22Rv1 (cell line): ENCODE measurements around the gene RANGAP1.

ENCODE experiments used
- H3K27ac ChIP-seq: fragments of 450-650 bp; 2 replicates; pipeline ENCODE4 v1.5.1; 2017
- CTCF ChIP-seq: fragments of 450-650 bp; IDR thresholded peaks from 2 replicates; pipeline ENCODE4 v1.5.1; 2017; ENCODE audit warnings: mild to moderate bottlenecking
- ZFX ChIP-seq: fragments of 450-650 bp; IDR thresholded peaks from 2 replicates; pipeline ENCODE4 v1.6.1; 2017; ENCODE audit warnings: antibody characterized with exemption, borderline replicate concordance

RANGAP1 gene

GRCh38 chr22:41256254-41257253 lies 29.4 kb downstream of the RANGAP1 start:
- no peak for TF ChIP-seq ZFX
- peak; percentile 20 for TF ChIP-seq CTCF
- H3K27ac ChIP-seq = peak overlapping the region; percentile 92

GRCh38 chr22:41254230-41254629 lies 31.8 kb downstream of the RANGAP1 start:
- peak overlapping the region; percentile 92 for H3K27ac ChIP-seq
- TF ChIP-seq CTCF = no peak
- TF ChIP-seq ZFX = no peak

- TF ChIP-seq ZFX (no peak), CTCF (no peak)
- no peak overlapping the region for H3K27ac ChIP-seq
These were observed 33.6 kb downstream of the RANGAP1 start for GRCh38 chr22:41252365-41252764.

- no peak for TF ChIP-seq ZFX
- no peak overlapping the region for H3K27ac ChIP-seq
These were observed 35.9 kb downstream of the RANGAP1 start for GRCh38 chr22:41250127-41250526.

GRCh38 chr22:41249442-41249841 lies 36.5 kb downstream of the RANGAP1 start:
- TF ChIP-seq ZFX = no peak
- TF ChIP-seq CTCF = no peak
- no peak overlapping the region for H3K27ac ChIP-seq

GRCh38 chr22:41248758-41249157 lies 37.2 kb downstream of the RANGAP1 start:
- no peak for TF ChIP-seq CTCF
- no peak for TF ChIP-seq ZFX

GRCh38 chr22:41248314-41248713 lies 37.7 kb downstream of the RANGAP1 start:
- H3K27ac ChIP-seq = no peak overlapping the region
- TF ChIP-seq ZFX (no peak), CTCF (no peak)

More at GRCh38 chr22:41248758-41249157, 37.2 kb downstream of the RANGAP1 start:
- H3K27ac ChIP-seq = no peak overlapping the region
